GM11168 (cell line): ENCODE results near the gene ZNF831.

Source experiments
- in situ Hi-C: fragments of 300-500 bp; cut with MboI; formaldehyde crosslinking; loops from one replicate; pipeline ENCODE4 v1.12.0; 2022; ENCODE audit warnings: low sequenced_read_pairs; ENCODE audit not compliant: unreplicated experiment

The ZNF831 gene

DNA sequence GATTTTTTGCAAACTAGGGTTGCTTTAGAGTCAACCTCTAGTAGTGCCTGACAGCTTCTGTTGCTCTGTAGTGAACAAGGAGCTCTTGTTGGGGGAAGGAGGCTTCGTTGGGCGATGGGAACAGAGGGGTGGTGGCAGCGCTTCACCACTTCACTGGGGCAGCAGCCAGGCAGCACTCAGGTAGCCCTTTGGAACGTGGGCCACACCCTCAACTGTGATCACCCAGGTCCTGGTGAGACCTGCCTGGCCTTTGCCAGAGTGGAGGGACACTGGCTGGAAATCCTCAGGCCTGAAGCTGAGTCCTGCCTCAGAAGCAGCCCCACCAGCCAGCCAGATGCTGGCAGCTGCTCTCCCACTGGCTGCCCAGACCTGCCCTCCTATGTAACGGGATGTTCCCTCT is 126.4 kb downstream of the ZNF831 start:
- in situ Hi-C loops: no loop called here

DNA sequence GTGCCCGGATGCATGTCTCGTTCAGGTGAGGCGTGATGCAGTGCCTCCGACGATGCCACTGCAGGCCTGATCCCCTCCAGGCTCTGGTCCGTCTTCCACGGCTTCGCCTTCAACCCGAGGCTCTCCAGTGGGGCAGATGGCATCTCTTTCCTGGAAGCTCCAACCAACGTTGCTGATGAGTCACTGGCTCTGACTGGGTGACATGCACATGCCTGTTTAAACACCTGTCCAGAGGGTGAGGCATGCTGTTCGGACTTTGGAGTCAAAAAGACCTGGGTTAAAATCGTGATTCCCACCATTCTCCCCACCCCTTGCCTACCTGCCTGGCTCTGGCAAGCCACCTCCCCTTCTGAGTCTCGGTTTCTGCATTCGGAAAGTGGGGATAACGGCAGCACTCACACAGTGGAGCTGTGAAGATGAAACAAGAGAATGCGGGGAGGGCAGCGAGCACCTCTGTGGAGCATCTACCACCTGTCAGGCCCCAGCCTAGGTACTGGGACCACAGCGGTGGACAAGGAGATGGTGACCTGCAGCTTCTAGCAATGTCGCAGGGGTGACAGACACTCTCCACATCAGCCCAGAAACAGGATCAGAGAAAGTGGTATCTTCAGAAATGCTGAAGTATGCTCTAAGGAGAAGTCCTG is 128.2 kb downstream of the ZNF831 start:
- in situ Hi-C loops: no loop called here

DNA sequence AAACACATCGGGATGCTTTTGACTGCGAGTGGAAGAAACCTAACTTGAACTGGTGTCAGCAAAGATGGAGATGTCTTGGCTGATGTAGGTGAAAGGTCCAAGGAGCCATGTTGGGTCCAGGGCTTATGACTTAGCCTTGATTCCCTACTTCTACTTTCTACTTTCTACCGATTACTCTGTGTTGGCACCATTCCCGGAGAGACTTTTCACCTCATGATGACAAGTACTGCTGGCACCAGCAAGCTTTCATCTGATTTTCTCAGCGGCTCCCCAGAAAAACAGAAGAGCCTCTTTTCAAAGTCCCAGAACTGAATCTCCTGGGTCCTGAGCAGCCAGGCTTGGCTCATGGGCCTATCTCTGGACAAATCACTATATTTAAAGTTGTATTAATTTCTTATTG is 131.9 kb downstream of the ZNF831 start:
- in situ Hi-C loops: no loop called here

DNA sequence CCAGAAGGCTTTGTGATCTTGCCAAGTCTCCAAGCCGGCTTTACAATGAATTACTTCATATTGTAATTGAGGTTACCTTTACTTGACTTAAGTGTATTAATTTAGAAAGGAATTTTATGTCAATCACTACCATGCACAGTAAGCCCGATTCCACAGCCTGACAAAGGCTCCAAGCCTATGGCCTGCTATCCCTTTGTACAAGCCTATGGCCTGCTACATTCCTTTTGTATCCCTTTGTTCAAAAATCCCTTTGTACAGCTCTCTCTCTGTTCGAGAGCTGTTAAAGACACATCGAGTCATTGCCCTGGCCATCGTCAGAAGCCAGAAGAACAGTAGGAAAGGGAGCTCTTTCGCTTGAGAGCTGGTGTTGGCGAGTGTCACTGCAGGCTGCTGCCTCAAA is 134.1 kb downstream of the ZNF831 start:
- in situ Hi-C loops: no loop called here

DNA sequence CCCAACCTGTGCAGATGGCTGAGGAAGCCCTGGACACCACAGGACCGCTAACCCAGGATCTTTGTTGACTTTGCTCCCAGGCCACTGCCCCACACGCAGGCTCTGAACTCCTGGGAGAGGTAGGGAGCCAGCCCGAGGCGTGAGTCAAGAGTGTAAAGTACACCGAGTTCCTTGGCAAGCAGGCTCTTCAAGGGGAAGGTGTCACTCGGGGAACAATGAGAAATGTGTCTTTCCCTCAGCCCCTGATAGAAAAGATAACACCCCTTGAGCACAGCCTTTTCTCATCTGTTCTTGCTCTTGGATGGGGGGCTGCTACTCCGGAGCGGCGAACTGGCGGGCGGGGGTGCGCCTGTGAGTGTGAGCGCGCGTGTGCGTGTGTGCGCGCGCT is 136.3 kb downstream of the ZNF831 start:
- in situ Hi-C loops: no loop called here

DNA sequence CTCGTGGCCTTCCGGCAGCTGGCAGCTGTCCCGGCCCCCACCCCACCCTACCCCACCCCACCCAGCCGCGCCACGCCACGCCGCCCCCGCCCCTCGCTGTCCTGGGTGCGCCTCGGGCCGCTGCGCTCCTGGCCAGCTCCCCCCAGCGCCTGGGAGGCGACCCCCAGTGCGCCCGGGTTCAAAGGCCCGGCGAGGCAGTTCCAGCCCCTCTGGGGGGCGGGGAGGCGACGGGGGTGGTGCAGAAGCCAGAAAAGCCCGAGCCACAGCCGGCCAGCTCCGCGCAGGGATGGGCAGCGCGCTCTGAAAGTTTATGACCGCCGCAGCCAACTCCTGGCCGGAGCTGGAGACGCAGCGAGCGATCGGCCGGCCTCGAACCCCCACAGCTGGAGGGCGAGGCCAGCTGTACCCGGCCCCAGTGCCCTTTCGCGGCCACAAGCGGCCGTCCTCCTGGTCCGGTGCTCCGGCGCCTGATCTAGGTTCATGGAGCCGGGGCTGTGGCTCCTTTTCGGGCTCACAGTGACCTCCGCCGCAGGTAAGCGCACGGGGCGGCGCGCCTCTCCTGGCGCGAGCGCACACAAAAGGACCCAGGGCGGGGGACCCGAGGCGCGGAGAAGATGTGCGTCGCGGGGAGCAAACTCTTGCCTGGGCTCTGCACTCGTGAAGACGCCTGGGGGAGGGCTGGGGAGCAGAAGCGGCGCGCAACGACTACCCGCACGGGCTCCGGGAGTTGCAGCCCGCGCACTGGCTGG is 136.9 kb downstream of the ZNF831 start, which contains the start of gene EDN3:
EDN3 (plus strand) TSS at position 279 of the 749 bp plus-strand sequence; CDS start at position 481, 202 bp downstream.
- in situ Hi-C loops: no loop called here

DNA sequence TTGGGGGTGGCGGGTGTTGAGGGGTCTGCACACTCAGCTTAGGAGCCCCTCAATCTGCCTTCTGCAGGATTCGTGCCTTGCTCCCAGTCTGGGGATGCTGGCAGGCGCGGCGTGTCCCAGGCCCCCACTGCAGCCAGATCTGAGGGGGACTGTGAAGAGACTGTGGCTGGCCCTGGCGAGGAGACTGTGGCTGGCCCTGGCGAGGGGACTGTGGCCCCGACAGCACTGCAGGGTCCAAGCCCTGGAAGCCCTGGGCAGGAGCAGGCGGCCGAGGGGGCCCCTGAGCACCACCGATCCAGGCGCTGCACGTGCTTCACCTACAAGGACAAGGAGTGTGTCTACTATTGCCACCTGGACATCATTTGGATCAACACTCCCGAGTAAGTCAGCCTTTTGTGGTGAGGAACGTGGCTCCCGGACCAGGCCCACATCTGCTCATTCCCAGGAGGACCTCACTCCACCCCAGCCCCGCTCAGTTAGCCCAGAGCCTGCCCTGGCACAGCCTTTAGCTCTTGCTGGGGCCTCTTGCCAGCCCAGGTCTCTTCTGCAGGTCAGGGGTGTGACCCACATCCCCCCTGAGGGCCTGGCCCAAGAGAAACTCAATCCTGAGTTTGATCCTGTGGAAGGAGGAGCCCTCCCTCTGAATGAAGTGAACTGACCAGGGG is 137.9 kb downstream of the ZNF831 start:
- in situ Hi-C loops: no loop called here

DNA sequence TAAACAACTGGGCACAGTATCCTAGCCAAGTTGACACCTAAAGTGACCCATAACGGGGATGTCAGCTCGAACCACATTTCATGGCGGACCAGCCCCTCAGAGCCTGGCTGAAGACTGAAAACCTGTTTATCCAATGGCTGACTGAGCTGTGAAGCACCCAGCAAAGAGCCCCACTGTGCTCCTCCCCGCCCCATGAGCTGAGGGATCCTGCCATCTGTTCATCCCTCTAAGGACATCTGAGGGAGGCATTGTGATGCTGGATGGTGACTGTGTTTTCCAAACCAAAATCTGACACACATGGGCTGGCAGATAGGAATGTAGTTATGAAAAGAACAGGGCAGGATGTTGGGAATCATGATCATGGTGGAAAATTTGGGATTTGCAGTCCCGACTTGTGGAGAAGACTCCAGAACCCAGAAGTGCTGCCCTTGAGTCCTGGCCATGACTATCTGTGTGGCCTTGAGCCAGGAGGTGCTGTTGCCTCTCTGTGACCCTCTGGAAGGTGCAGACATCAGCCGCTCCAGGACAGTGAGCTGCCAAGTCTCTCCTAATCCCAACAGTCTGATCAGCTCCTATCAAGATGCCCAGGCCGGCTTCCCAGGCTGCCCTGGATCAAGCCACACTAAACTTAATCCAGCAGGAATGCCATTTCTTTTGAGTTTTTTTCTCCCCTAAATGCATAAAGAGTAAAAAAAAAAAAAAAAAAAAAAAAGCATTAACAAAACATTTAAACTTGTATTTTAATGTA is 142.5 kb downstream of the ZNF831 start:
- in situ Hi-C loops: no loop called here

DNA sequence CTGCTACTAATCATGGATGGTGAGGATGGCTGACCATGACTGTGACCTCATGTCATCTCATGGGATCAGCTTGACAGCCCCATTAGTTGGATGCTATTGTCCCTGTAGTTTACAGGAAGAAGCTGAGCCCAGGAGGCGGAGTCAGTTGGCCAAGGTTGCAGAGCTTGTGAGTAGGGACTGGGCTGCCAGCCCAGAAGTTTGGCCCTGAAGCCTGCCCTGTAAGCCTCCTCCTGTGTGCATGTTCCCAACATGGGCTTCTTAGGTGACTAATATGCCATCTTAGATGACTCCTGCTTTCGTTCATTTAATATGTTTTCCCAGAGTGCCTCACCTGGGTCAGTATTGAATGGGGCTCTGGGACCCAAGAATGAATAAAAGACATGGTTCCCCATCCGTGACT is 143.6 kb downstream of the ZNF831 start:
- in situ Hi-C loops: no loop called here
